ENCODE results near the gene BICC1. TPM values are rescaled to one million over a fixed set of nuclear protein-coding genes. Genes with fewer than 3 reads are reported as not detected.

The BICC1 gene
- total RNA-seq, 2 donors from 2014 or later: 0.27 to 0.40 TPM

- no peak overlapping the region for H3K4me3 Mint-ChIP-seq
- H3K36me3 Mint-ChIP-seq (ENCODE audit: low read depth): no peaks in the 10 kb centered on the region
- H3K9ac ChIP-seq (ENCODE audit: extremely low read depth, low read length, poor library complexity, severe bottlenecking): no peak overlapping the region
- no peak overlapping the region for H3K4me3 ChIP-seq (ENCODE audit: low read length)
- H3K4me1 Mint-ChIP-seq: peaks cover 10% of the 10 kb centered on the region
- no peaks in the 10 kb centered on the region for H3K9me3 ChIP-seq (ENCODE audit: control insufficient read depth, low read length)
- TF ChIP-seq CTCF (conservative IDR thresholded peaks at IDR 0.05): no peak
- H3K36me3 ChIP-seq (ENCODE audit: control insufficient read depth, insufficient read depth, low read length): no peaks in the 10 kb centered on the region
- H3K27ac ChIP-seq (ENCODE audit: low read depth, low read length): no peak overlapping the region
- H3K4me1 ChIP-seq (ENCODE audit: control insufficient read depth, insufficient read depth, low read length): no peaks in the 10 kb centered on the region
- DNase-seq: no peak
- no peak overlapping the region for H3K27ac Mint-ChIP-seq
- H3K9me3 Mint-ChIP-seq: no peaks in the 10 kb centered on the region
- H3K27me3 Mint-ChIP-seq (ENCODE audit: insufficient read depth): peaks cover 25% of the 10 kb centered on the region
- H3K27me3 ChIP-seq (ENCODE audit: control insufficient read depth, insufficient read depth, low read length, poor library complexity, severe bottlenecking): peaks cover 38% of the 10 kb centered on the region
Observed at GRCh38 chr10:58516671-58517070, 4.0 kb downstream of the BICC1 start.

- 91% methylated on average over 1 of the region's 1 CpG; no CpG with 5 or more reads in 1 of the 2 experiments for WGBS, 2 experiments (ENCODE audit: insufficient coverage in 1 of 2, insufficient read length in 1 of 2)
Observed at GRCh38 chr10:58517081-58517480, 4.4 kb downstream of the BICC1 start.

GRCh38 chr10:58517491-58518355 lies 5.1 kb downstream of the BICC1 start:
- no peak overlapping the region for H3K4me3 Mint-ChIP-seq
- Histone ChIP-seq H3K36me3 (ENCODE audit: control insufficient read depth, insufficient read depth, low read length) (no peaks in the 10 kb centered on the region), H3K4me1 (ENCODE audit: control insufficient read depth, insufficient read depth, low read length) (no peaks in the 10 kb centered on the region), H3K4me3 (ENCODE audit: low read length) (no peak overlapping the region), H3K9ac (ENCODE audit: extremely low read depth, low read length, poor library complexity, severe bottlenecking) (no peak overlapping the region), H3K27me3 (ENCODE audit: control insufficient read depth, insufficient read depth, low read length, poor library complexity, severe bottlenecking) (peaks cover 28% of the 10 kb centered on the region), H3K27ac (ENCODE audit: low read depth, low read length) (no peak overlapping the region), H3K9me3 (ENCODE audit: control insufficient read depth, low read length) (no peaks in the 10 kb centered on the region)
- peaks cover 25% of the 10 kb centered on the region for H3K27me3 Mint-ChIP-seq (ENCODE audit: insufficient read depth)
- H3K36me3 Mint-ChIP-seq (ENCODE audit: low read depth): no peaks in the 10 kb centered on the region
- no peaks in the 10 kb centered on the region for H3K9me3 Mint-ChIP-seq
- H3K4me1 Mint-ChIP-seq: peaks cover 6% of the 10 kb centered on the region
- WGBS, 2 experiments (ENCODE audit: insufficient coverage in 1 of 2, insufficient read length in 1 of 2): 88 to 94% methylated on average over 3 to 4 of the region's 4 CpGs
- no peak for DNase-seq
- TF ChIP-seq CTCF (conservative IDR thresholded peaks at IDR 0.05): no peak
- H3K27ac Mint-ChIP-seq: no peak overlapping the region

More at GRCh38 chr10:58517081-58517480, 4.4 kb downstream of the BICC1 start:
- peak; percentile 13 for TF ChIP-seq CTCF (conservative IDR thresholded peaks at IDR 0.05)
- H3K4me3 Mint-ChIP-seq: no peak overlapping the region
- no peaks in the 10 kb centered on the region for H3K4me1 ChIP-seq (ENCODE audit: control insufficient read depth, insufficient read depth, low read length)
- H3K4me1 Mint-ChIP-seq: peaks cover 10% of the 10 kb centered on the region
- no peaks in the 10 kb centered on the region for H3K9me3 ChIP-seq (ENCODE audit: control insufficient read depth, low read length)
- H3K27me3 ChIP-seq (ENCODE audit: control insufficient read depth, insufficient read depth, low read length, poor library complexity, severe bottlenecking): peaks cover 34% of the 10 kb centered on the region
- no peak overlapping the region for H3K27ac Mint-ChIP-seq
- peaks cover 25% of the 10 kb centered on the region for H3K27me3 Mint-ChIP-seq (ENCODE audit: insufficient read depth)
- H3K36me3 Mint-ChIP-seq (ENCODE audit: low read depth): no peaks in the 10 kb centered on the region
- no peak for DNase-seq
- H3K9ac ChIP-seq (ENCODE audit: extremely low read depth, low read length, poor library complexity, severe bottlenecking): no peak overlapping the region
- no peaks in the 10 kb centered on the region for H3K36me3 ChIP-seq (ENCODE audit: control insufficient read depth, insufficient read depth, low read length)
- no peaks in the 10 kb centered on the region for H3K9me3 Mint-ChIP-seq
- no peak overlapping the region for H3K27ac ChIP-seq (ENCODE audit: low read depth, low read length)
- H3K4me3 ChIP-seq (ENCODE audit: low read length): no peak overlapping the region

Data from endodermal cell (in vitro differentiated cells).